WTC11 (cell line): ENCODE data around the gene PRKN.

Experiments used
- SP1 ChIP-seq: sonication (generic); formaldehyde crosslinking; conservative IDR thresholded peaks from 2 replicates; pipeline ENCODE4 v1.8.1; 2022; ENCODE audit warnings: missing genetic modification reagents
- TEAD4 ChIP-seq: sonication (generic); formaldehyde crosslinking; IDR thresholded peaks from 2 replicates; pipeline ENCODE4 v1.8.0; 2022; ENCODE audit warnings: mild to moderate bottlenecking, missing genetic modification reagents
- ZNF263 ChIP-seq: sonication (generic); formaldehyde crosslinking; IDR thresholded peaks from 2 replicates; pipeline ENCODE4 v1.8.1; 2022; ENCODE audit warnings: low read depth, mild to moderate bottlenecking, moderate library complexity, missing genetic modification reagents
- TF ChIP-seq, protein P1 (sequence below): fragments of 200-600 bp; IDR thresholded peaks from 2 replicates; pipeline ENCODE4 v1.8.0; 2022; ENCODE audit warnings: antibody characterized with exemption
- TF ChIP-seq, protein P2 (sequence below): sonication (generic); formaldehyde crosslinking; IDR thresholded peaks from 2 replicates; pipeline ENCODE4 v1.8.1; 2023; ENCODE audit warnings: mild to moderate bottlenecking, missing genetic modification reagents, moderate library complexity
- TF ChIP-seq, protein P3 (sequence below): sonication (generic); formaldehyde crosslinking; IDR thresholded peaks from 2 replicates; pipeline ENCODE4 v1.8.1; 2023; ENCODE audit warnings: mild to moderate bottlenecking, missing genetic modification reagents

DNA sequence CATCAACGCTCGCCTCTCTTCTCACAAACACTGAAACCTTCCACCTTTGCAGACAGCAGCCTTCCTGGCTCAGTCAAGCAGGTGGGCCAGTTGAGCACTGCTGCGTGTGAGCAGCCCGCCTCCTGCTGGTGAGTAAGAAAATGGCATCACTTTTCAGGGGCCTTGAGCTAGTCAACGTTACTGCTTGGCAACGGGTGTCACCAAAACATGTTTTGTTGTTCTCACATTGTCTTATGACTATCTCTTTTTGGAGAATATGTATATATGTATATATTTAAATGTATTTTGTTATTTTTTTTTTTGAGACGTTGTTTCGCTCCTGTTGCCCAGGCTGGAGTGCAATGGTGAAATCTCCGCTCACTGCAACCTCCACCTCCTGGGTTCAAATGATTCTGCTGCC, 1356.7 kb downstream of the PRKN start:
- no peak for TF ChIP-seq TEAD4 (CRISPR knock-in tag)
- TF ChIP-seq, protein P1, sequence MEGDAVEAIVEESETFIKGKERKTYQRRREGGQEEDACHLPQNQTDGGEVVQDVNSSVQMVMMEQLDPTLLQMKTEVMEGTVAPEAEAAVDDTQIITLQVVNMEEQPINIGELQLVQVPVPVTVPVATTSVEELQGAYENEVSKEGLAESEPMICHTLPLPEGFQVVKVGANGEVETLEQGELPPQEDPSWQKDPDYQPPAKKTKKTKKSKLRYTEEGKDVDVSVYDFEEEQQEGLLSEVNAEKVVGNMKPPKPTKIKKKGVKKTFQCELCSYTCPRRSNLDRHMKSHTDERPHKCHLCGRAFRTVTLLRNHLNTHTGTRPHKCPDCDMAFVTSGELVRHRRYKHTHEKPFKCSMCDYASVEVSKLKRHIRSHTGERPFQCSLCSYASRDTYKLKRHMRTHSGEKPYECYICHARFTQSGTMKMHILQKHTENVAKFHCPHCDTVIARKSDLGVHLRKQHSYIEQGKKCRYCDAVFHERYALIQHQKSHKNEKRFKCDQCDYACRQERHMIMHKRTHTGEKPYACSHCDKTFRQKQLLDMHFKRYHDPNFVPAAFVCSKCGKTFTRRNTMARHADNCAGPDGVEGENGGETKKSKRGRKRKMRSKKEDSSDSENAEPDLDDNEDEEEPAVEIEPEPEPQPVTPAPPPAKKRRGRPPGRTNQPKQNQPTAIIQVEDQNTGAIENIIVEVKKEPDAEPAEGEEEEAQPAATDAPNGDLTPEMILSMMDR: peak; percentile 92
- TF ChIP-seq, protein P2, sequence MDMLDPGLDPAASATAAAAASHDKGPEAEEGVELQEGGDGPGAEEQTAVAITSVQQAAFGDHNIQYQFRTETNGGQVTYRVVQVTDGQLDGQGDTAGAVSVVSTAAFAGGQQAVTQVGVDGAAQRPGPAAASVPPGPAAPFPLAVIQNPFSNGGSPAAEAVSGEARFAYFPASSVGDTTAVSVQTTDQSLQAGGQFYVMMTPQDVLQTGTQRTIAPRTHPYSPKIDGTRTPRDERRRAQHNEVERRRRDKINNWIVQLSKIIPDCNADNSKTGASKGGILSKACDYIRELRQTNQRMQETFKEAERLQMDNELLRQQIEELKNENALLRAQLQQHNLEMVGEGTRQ (CRISPR knock-in tag): no peak
- no peak for TF ChIP-seq SP1 (CRISPR knock-in tag)
- TF ChIP-seq ZNF263: no peak
- TF ChIP-seq, protein P3, sequence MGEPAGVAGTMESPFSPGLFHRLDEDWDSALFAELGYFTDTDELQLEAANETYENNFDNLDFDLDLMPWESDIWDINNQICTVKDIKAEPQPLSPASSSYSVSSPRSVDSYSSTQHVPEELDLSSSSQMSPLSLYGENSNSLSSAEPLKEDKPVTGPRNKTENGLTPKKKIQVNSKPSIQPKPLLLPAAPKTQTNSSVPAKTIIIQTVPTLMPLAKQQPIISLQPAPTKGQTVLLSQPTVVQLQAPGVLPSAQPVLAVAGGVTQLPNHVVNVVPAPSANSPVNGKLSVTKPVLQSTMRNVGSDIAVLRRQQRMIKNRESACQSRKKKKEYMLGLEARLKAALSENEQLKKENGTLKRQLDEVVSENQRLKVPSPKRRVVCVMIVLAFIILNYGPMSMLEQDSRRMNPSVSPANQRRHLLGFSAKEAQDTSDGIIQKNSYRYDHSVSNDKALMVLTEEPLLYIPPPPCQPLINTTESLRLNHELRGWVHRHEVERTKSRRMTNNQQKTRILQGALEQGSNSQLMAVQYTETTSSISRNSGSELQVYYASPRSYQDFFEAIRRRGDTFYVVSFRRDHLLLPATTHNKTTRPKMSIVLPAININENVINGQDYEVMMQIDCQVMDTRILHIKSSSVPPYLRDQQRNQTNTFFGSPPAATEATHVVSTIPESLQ (CRISPR knock-in tag): no peak
